ENCODE results near the gene LRP1B. TPM values are rescaled to one million over a fixed set of nuclear protein-coding genes. Genes with fewer than 3 reads are reported as not detected.

Gene LRP1B
- total and polyA plus RNA-seq, 4 donors, result 0.01 to 0.84 (median 0.17) TPM

DNA sequence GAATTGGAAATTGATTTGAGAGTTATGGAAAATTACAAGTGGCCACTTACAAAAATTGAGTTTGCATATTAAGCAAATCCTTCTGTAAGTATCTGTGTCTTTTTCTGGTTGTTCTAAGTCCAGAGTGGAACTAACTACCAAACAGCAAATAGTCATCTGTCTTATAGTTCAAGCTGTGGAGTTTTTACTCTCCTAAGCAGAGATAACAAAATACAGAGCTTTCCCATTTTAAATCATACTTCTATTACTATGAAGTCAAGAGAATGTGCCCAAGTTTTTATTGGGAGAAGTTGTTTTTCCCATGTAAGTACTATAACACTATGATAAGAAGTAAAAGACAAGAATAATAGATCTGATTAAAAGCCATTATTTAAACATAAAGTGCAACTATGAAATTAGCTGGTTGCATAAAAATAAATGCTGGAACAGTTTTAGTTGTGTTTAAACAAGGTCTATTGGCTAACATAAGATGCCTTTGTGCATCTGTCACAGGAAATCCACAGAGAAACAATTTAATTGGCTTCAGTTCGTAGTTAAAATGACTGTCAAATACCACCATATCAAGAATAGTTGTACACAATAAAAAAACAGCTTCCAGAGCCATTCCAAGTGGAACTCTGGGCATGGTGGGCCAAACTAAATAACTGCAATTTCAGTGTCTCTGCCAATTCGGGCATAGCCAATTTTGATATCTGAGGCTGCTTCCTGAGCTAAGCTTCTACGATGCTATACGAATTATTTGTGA lies 1883.2 kb downstream of the LRP1B start:
- no peaks in the 10 kb centered on the region for H3K36me3 ChIP-seq (ENCODE audit: control insufficient read depth in 4 of 4, insufficient read depth in 3 of 4, low read depth in 1 of 4, low read length in 3 of 4)
- H3K4me3 ChIP-seq (ENCODE audit: low read depth in 1 of 3, low read length in 3 of 3), result no peak overlapping the region
- no peak overlapping the region for H3K9ac ChIP-seq (ENCODE audit: low read depth in 1 of 2, low read length in 2 of 2)
- WGBS, result 71% methylated on average over 4 of the region's 4 CpGs
- no peak for DNase-seq (ENCODE audit: low spot score)
- no peaks in the 10 kb centered on the region for H3K27me3 ChIP-seq (ENCODE audit: control insufficient read depth in 4 of 4, insufficient read depth in 4 of 4, low read length in 3 of 4)
- no peak overlapping the region for H3K27ac ChIP-seq (ENCODE audit: low read depth in 1 of 2, low read length in 2 of 2)
- no peaks in the 10 kb centered on the region for H3K4me1 ChIP-seq (ENCODE audit: control insufficient read depth in 4 of 4, insufficient read depth in 4 of 4, low read length in 3 of 4)
- TF ChIP-seq FOXA1 (IDR thresholded peaks at IDR 0.05), result no peak
- TF ChIP-seq TAF1 (conservative IDR thresholded peaks at IDR 0.05), result no peak
- TF ChIP-seq, protein P1, sequence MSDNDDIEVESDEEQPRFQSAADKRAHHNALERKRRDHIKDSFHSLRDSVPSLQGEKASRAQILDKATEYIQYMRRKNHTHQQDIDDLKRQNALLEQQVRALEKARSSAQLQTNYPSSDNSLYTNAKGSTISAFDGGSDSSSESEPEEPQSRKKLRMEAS (IDR thresholded peaks at IDR 0.05), result no peak
- TF ChIP-seq HNF4G (IDR thresholded peaks at IDR 0.05), result no peak
- no peak for TF ChIP-seq RAD21 (IDR thresholded peaks at IDR 0.05)
- no peak for TF ChIP-seq NR2F2 (IDR thresholded peaks at IDR 0.05)
- TF ChIP-seq, protein P2, sequence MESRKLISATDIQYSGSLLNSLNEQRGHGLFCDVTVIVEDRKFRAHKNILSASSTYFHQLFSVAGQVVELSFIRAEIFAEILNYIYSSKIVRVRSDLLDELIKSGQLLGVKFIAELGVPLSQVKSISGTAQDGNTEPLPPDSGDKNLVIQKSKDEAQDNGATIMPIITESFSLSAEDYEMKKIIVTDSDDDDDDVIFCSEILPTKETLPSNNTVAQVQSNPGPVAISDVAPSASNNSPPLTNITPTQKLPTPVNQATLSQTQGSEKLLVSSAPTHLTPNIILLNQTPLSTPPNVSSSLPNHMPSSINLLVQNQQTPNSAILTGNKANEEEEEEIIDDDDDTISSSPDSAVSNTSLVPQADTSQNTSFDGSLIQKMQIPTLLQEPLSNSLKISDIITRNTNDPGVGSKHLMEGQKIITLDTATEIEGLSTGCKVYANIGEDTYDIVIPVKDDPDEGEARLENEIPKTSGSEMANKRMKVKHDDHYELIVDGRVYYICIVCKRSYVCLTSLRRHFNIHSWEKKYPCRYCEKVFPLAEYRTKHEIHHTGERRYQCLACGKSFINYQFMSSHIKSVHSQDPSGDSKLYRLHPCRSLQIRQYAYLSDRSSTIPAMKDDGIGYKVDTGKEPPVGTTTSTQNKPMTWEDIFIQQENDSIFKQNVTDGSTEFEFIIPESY (IDR thresholded peaks at IDR 0.05), result no peak
- TF ChIP-seq YY1 (IDR thresholded peaks at IDR 0.05), result no peak
- TF ChIP-seq JUND (IDR thresholded peaks at IDR 0.05), result no peak
- no peak for TF ChIP-seq HNF4A (conservative IDR thresholded peaks at IDR 0.05)
- TF ChIP-seq RXRA (IDR thresholded peaks at IDR 0.05), result no peak
- TF ChIP-seq, protein P3, sequence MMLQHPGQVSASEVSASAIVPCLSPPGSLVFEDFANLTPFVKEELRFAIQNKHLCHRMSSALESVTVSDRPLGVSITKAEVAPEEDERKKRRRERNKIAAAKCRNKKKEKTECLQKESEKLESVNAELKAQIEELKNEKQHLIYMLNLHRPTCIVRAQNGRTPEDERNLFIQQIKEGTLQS (IDR thresholded peaks at IDR 0.05), result no peak
- TF ChIP-seq, protein P4, sequence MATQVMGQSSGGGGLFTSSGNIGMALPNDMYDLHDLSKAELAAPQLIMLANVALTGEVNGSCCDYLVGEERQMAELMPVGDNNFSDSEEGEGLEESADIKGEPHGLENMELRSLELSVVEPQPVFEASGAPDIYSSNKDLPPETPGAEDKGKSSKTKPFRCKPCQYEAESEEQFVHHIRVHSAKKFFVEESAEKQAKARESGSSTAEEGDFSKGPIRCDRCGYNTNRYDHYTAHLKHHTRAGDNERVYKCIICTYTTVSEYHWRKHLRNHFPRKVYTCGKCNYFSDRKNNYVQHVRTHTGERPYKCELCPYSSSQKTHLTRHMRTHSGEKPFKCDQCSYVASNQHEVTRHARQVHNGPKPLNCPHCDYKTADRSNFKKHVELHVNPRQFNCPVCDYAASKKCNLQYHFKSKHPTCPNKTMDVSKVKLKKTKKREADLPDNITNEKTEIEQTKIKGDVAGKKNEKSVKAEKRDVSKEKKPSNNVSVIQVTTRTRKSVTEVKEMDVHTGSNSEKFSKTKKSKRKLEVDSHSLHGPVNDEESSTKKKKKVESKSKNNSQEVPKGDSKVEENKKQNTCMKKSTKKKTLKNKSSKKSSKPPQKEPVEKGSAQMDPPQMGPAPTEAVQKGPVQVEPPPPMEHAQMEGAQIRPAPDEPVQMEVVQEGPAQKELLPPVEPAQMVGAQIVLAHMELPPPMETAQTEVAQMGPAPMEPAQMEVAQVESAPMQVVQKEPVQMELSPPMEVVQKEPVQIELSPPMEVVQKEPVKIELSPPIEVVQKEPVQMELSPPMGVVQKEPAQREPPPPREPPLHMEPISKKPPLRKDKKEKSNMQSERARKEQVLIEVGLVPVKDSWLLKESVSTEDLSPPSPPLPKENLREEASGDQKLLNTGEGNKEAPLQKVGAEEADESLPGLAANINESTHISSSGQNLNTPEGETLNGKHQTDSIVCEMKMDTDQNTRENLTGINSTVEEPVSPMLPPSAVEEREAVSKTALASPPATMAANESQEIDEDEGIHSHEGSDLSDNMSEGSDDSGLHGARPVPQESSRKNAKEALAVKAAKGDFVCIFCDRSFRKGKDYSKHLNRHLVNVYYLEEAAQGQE (IDR thresholded peaks at IDR 0.05), result no peak
- no peak for TF ChIP-seq GABPA (IDR thresholded peaks at IDR 0.05 in 1 of 2, conservative IDR thresholded peaks at IDR 0.05 in 1 of 2)
- no peak for TF ChIP-seq FOXA2 (IDR thresholded peaks at IDR 0.05)
- TF ChIP-seq SP1 (IDR thresholded peaks at IDR 0.05), result no peak
- TF ChIP-seq, protein P5, sequence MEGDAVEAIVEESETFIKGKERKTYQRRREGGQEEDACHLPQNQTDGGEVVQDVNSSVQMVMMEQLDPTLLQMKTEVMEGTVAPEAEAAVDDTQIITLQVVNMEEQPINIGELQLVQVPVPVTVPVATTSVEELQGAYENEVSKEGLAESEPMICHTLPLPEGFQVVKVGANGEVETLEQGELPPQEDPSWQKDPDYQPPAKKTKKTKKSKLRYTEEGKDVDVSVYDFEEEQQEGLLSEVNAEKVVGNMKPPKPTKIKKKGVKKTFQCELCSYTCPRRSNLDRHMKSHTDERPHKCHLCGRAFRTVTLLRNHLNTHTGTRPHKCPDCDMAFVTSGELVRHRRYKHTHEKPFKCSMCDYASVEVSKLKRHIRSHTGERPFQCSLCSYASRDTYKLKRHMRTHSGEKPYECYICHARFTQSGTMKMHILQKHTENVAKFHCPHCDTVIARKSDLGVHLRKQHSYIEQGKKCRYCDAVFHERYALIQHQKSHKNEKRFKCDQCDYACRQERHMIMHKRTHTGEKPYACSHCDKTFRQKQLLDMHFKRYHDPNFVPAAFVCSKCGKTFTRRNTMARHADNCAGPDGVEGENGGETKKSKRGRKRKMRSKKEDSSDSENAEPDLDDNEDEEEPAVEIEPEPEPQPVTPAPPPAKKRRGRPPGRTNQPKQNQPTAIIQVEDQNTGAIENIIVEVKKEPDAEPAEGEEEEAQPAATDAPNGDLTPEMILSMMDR (IDR thresholded peaks at IDR 0.05; ENCODE audit: low read depth, low read length, missing input control), result no peak
- no peak for TF ChIP-seq EGR1 (IDR thresholded peaks at IDR 0.05; ENCODE audit: low read depth in 2 of 2)
- H3K9me3 ChIP-seq (ENCODE audit: control insufficient read depth in 4 of 4, low read length in 3 of 4), result no peaks in the 10 kb centered on the region
